Measurements from ENCODE around the gene ITCH. TPM values are rescaled to one million over a fixed set of nuclear protein-coding genes. Genes with fewer than 3 reads are reported as not detected.

ITCH gene
- total RNA-seq, 2 experiments from 2014 or later = 44.2 to 47.0 TPM

GRCh38 chr20:34539756-34540155 lies 176.7 kb downstream of the ITCH start:
- ChIA-PET CTCF (no interaction called here), POLR2A (interaction anchor here (1.1 kb wide), 1 partner anchor 23 kb away, joined by 3 read pairs; the partner anchor contains the start of gene DYNLRB1)
- H3K4me3 ChIP-seq (ENCODE audit: low read length) = no peak overlapping the region
- no peaks in the 10 kb centered on the region for H3K9me3 ChIP-seq (ENCODE audit: control insufficient read depth in 1 of 2, insufficient read depth in 1 of 2, low read length in 2 of 2)
- peaks cover 58% of the 10 kb centered on the region for H3K36me3 ChIP-seq (ENCODE audit: insufficient read depth, low read length)
- Mint-ChIP-seq H3K4me3 (no peak overlapping the region), H3K27me3 (no peaks in the 10 kb centered on the region), H3K9me3 (no peaks in the 10 kb centered on the region), H3K36me3 (ENCODE audit: low read depth) (peaks cover 61% of the 10 kb centered on the region), H3K27ac (peak overlapping the region; percentile 79), H3K4me1 (ENCODE audit: low read depth) (peaks cover 38% of the 10 kb centered on the region)
- ATAC-seq (ENCODE audit: poor library complexity) (no peak), DNase-seq (no peak)
- no peak overlapping the region for H3K27ac ChIP-seq (ENCODE audit: low read depth in 1 of 2, low read length in 2 of 2)
- no peaks in the 10 kb centered on the region for H3K27me3 ChIP-seq (ENCODE audit: control insufficient read depth in 1 of 2, insufficient read depth in 2 of 2, low read length in 2 of 2)
- intact Hi-C loops (cut with DNase I, micrococcal nuclease) = loop anchor here (5.0 kb wide), 2 partner anchors 228 to 233 kb away; no protein-coding TSS in a partner anchor
- TF ChIP-seq, protein P1, sequence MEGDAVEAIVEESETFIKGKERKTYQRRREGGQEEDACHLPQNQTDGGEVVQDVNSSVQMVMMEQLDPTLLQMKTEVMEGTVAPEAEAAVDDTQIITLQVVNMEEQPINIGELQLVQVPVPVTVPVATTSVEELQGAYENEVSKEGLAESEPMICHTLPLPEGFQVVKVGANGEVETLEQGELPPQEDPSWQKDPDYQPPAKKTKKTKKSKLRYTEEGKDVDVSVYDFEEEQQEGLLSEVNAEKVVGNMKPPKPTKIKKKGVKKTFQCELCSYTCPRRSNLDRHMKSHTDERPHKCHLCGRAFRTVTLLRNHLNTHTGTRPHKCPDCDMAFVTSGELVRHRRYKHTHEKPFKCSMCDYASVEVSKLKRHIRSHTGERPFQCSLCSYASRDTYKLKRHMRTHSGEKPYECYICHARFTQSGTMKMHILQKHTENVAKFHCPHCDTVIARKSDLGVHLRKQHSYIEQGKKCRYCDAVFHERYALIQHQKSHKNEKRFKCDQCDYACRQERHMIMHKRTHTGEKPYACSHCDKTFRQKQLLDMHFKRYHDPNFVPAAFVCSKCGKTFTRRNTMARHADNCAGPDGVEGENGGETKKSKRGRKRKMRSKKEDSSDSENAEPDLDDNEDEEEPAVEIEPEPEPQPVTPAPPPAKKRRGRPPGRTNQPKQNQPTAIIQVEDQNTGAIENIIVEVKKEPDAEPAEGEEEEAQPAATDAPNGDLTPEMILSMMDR (IDR thresholded peaks at IDR 0.05) = no peak
- H3K4me1 ChIP-seq (ENCODE audit: insufficient read depth, low read length) = peaks cover 41% of the 10 kb centered on the region

GRCh38 chr20:34540596-34541263 lies 177.7 kb downstream of the ITCH start:
- H3K9me3 ChIP-seq (ENCODE audit: control insufficient read depth in 1 of 2, insufficient read depth in 1 of 2, low read length in 2 of 2) = no peaks in the 10 kb centered on the region
- no peak overlapping the region for H3K4me3 Mint-ChIP-seq
- no peak for ATAC-seq (ENCODE audit: poor library complexity)
- H3K36me3 Mint-ChIP-seq (ENCODE audit: low read depth) = peaks cover 51% of the 10 kb centered on the region
- CTCF ChIA-PET = no interaction called here
- peak overlapping the region; percentile 79 for H3K27ac Mint-ChIP-seq
- H3K27me3 ChIP-seq (ENCODE audit: control insufficient read depth in 1 of 2, insufficient read depth in 2 of 2, low read length in 2 of 2) = no peaks in the 10 kb centered on the region
- TF ChIP-seq, protein P1 (IDR thresholded peaks at IDR 0.05) = no peak
- peak overlapping the region; percentile 57 to 80 for H3K27ac ChIP-seq (ENCODE audit: low read depth in 1 of 2, low read length in 2 of 2)
- POLR2A ChIA-PET = no interaction called here
- no peaks in the 10 kb centered on the region for H3K27me3 Mint-ChIP-seq
- H3K4me3 ChIP-seq (ENCODE audit: low read length) = no peak overlapping the region
- H3K4me1 Mint-ChIP-seq (ENCODE audit: low read depth) = peaks cover 40% of the 10 kb centered on the region
- DNase-seq = no peak
- intact Hi-C loops (cut with DNase I, micrococcal nuclease) = no loop called here
- H3K4me1 ChIP-seq (ENCODE audit: insufficient read depth, low read length) = peaks cover 42% of the 10 kb centered on the region
- peaks cover 48% of the 10 kb centered on the region for H3K36me3 ChIP-seq (ENCODE audit: insufficient read depth, low read length)
- no peaks in the 10 kb centered on the region for H3K9me3 Mint-ChIP-seq

DNA sequence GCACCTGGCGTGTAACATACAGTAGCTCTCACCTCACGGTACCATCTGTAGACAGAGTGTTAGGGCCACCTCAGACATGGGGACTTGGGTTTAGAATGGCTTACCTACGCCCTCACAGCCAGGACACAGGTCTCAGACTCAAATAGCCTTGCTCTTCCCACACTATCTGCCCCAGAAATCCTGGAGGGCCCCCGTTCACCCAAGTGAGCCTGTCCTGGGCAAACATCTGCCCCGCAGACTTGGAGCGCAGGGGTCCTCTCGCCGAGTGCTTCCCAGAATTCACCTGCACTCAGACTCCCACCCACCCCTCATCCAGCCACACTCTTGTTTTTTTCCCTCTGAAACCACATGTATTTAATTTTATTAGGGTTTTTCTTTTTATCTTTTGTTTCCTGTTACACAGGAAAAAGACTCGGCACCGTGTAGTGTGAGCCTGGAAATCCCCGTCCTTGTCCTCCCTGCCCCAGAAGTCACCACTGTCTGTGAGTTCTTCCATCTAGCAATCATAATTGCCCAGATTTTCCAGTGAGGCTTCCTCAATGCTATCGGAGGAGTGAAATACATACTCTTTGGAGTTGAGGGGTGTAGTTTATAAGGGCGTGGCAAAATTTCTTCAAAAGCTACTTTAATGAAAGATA lies 178.3 kb downstream of the ITCH start:
- intact Hi-C loops (cut with DNase I, micrococcal nuclease) = no loop called here
- peak overlapping the region; percentile 57 to 80 for H3K27ac ChIP-seq (ENCODE audit: low read depth in 1 of 2, low read length in 2 of 2)
- CTCF ChIA-PET = no interaction called here
- H3K36me3 ChIP-seq (ENCODE audit: insufficient read depth, low read length) = peaks cover 42% of the 10 kb centered on the region
- Mint-ChIP-seq H3K4me3 (no peak overlapping the region), H3K36me3 (ENCODE audit: low read depth) (peaks cover 44% of the 10 kb centered on the region), H3K27ac (peak overlapping the region; percentile 79), H3K9me3 (no peaks in the 10 kb centered on the region), H3K27me3 (no peaks in the 10 kb centered on the region), H3K4me1 (ENCODE audit: low read depth) (peaks cover 40% of the 10 kb centered on the region)
- H3K4me3 ChIP-seq (ENCODE audit: low read length) = no peak overlapping the region
- peak; percentile 56 for ATAC-seq (ENCODE audit: poor library complexity)
- no peaks in the 10 kb centered on the region for H3K9me3 ChIP-seq (ENCODE audit: control insufficient read depth in 1 of 2, insufficient read depth in 1 of 2, low read length in 2 of 2)
- DNase-seq = peak in 5 of 14 experiments; percentile 11 to 77 (median 66)
- TF ChIP-seq, protein P1 (IDR thresholded peaks at IDR 0.05) = no peak
- H3K4me1 ChIP-seq (ENCODE audit: insufficient read depth, low read length) = peaks cover 42% of the 10 kb centered on the region
- no peaks in the 10 kb centered on the region for H3K27me3 ChIP-seq (ENCODE audit: control insufficient read depth in 1 of 2, insufficient read depth in 2 of 2, low read length in 2 of 2)
- POLR2A ChIA-PET = no interaction called here
